ENCODE measurements around the gene SLC41A1. TPM values are rescaled to one million over a fixed set of nuclear protein-coding genes. Genes with fewer than 3 reads are reported as not detected.
"Not testable (repeated sequence)": the region's sequence is repeated elsewhere in the genome, so short reads cannot be mapped to it uniquely, and the experiment has no call there.

SLC41A1 gene
- total RNA-seq, 1 donor from 2014 or later: 22.4 TPM

DNA sequence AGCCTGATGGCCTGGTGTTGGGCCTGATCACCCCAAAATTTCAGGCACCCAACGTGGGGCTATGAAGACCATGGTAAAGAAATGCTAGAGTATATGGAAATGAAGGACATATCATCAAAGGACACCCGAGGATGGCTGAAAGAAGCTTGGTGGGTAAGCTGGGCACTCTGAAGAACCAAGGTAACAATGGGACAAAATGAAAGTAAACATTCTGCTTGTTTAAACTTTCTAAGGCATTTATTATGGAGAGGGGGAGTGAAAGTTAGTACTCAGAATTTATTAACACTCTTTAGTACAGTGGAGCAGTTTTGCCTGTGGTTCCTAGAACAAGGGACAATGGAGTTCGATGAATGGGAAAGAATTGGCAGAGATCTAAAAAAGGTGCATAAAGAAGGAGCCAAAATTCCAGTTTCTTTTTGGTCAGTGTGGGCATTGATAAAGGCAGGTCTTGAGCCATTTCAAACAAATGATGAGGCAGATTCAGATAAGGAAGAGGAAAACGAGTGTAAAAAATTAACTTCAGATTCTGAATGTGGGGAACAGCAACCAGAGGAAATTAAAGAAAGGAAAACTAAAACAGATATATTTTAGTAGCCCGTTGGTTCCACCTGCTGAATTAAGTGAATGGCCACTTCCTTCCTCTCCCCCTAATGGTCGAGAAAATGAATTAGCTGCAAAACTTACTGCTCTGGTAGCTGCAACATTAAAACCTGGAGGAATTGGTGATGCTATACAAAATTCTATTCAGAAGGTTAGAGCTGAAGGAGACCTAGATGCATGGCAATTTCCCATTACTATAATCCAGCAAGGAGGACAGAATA lies 45.4 kb upstream of the SLC41A1 start:
- Histone ChIP-seq H3K9me3 (ENCODE audit: insufficient read depth, low read depth, low read length) (no peaks in the 10 kb centered on the region), H3K4me2 (ENCODE audit: low read length) (no peak overlapping the region), H3K27ac (ENCODE audit: low read depth, low read length) (no peak overlapping the region), H2AFZ (ENCODE audit: low read depth, low read length) (no peak overlapping the region), H3K4me3 (ENCODE audit: insufficient read depth, low read depth, low read length) (no peak overlapping the region), H4K20me1 (ENCODE audit: insufficient read depth, low read length) (no peaks in the 10 kb centered on the region), H3K79me2 (ENCODE audit: insufficient read depth, low read length) (no peaks in the 10 kb centered on the region), H3K4me1 (ENCODE audit: insufficient read depth, low read length) (no peaks in the 10 kb centered on the region), H3K9ac (ENCODE audit: low read length) (no peak overlapping the region), H3K27me3 (ENCODE audit: insufficient read depth, low read length) (peaks cover 2% of the 10 kb centered on the region), H3K36me3 (ENCODE audit: insufficient read depth, low read length) (no peaks in the 10 kb centered on the region)
- Mint-ChIP-seq H3K27ac (ENCODE audit: unreplicated experiment) (no peak overlapping the region), H3K4me1 (ENCODE audit: low read depth, unreplicated experiment) (no peaks in the 10 kb centered on the region), H3K9me3 (ENCODE audit: unreplicated experiment) (peaks cover 10% of the 10 kb centered on the region), H3K27me3 (ENCODE audit: low read depth, unreplicated experiment) (peaks cover 2% of the 10 kb centered on the region), H3K4me3 (ENCODE audit: unreplicated experiment) (no peak overlapping the region), H3K36me3 (ENCODE audit: low read depth, unreplicated experiment) (no peaks in the 10 kb centered on the region)
- TF ChIP-seq, protein P1, sequence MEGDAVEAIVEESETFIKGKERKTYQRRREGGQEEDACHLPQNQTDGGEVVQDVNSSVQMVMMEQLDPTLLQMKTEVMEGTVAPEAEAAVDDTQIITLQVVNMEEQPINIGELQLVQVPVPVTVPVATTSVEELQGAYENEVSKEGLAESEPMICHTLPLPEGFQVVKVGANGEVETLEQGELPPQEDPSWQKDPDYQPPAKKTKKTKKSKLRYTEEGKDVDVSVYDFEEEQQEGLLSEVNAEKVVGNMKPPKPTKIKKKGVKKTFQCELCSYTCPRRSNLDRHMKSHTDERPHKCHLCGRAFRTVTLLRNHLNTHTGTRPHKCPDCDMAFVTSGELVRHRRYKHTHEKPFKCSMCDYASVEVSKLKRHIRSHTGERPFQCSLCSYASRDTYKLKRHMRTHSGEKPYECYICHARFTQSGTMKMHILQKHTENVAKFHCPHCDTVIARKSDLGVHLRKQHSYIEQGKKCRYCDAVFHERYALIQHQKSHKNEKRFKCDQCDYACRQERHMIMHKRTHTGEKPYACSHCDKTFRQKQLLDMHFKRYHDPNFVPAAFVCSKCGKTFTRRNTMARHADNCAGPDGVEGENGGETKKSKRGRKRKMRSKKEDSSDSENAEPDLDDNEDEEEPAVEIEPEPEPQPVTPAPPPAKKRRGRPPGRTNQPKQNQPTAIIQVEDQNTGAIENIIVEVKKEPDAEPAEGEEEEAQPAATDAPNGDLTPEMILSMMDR (IDR thresholded peaks at IDR 0.05; ENCODE audit: insufficient read depth, low read depth, low read length): no peak
- no peak for TF ChIP-seq EZH2 (IDR thresholded peaks at IDR 0.05; ENCODE audit: insufficient read depth, low read length)
- FAIRE-seq: no peak
- no peak for DNase-seq (ENCODE audit: low read depth)

DNA sequence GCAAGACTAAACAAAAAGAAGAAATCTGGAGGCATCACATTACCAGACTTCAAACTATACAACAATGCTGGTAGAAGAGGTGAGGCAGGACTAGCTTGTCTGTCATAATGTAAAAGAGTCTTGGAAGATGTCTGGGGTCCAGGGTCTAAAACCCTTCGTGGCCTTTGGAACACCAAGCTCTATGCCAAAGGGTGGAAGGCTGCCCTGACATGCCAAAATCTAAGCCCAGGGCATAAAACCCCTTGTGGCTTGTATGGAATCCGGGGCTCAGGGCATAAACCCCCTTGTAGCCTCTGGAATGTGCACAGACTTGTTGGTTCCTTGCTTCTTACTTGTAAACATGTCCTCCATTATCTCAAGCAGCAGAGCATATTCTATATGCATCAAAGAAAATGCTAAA lies 44.5 kb upstream of the SLC41A1 start:
- not testable (repeated sequence) for H3K27ac ChIP-seq (ENCODE audit: low read depth, low read length); H4K20me1 ChIP-seq (ENCODE audit: insufficient read depth, low read length); H3K4me3 Mint-ChIP-seq (ENCODE audit: unreplicated experiment); H3K4me1 Mint-ChIP-seq (ENCODE audit: low read depth, unreplicated experiment); H3K27ac Mint-ChIP-seq (ENCODE audit: unreplicated experiment); H3K9me3 ChIP-seq (ENCODE audit: insufficient read depth, low read depth, low read length); H3K36me3 Mint-ChIP-seq (ENCODE audit: low read depth, unreplicated experiment); H3K9ac ChIP-seq (ENCODE audit: low read length); FAIRE-seq; H3K27me3 Mint-ChIP-seq (ENCODE audit: low read depth, unreplicated experiment); DNase-seq (ENCODE audit: low read depth); H3K4me3 ChIP-seq (ENCODE audit: insufficient read depth, low read depth, low read length); H3K4me2 ChIP-seq (ENCODE audit: low read length); H3K27me3 ChIP-seq (ENCODE audit: insufficient read depth, low read length); H3K9me3 Mint-ChIP-seq (ENCODE audit: unreplicated experiment); H2AFZ ChIP-seq (ENCODE audit: low read depth, low read length); H3K4me1 ChIP-seq (ENCODE audit: insufficient read depth, low read length); H3K79me2 ChIP-seq (ENCODE audit: insufficient read depth, low read length); H3K36me3 ChIP-seq (ENCODE audit: insufficient read depth, low read length)

DNA sequence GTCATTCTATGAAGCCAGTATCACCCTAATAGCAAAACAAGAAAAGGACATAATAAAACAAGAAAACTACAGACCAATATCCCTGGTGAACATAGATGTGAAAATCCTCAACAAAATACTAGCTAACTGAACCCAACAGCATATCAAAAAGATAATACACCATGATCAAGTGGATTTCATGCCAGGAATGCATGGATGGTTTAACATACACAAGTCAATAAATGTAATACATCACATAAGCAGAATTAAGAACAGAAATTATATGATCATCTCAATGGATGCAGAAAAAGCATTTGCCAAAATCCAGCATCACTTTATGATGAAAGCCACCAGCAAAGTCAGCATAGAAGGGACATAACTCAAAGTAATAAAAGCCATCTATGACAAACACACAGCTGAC lies 43.4 kb upstream of the SLC41A1 start:
- Mint-ChIP-seq H3K4me3 (ENCODE audit: unreplicated experiment) (no peak overlapping the region), H3K36me3 (ENCODE audit: low read depth, unreplicated experiment) (no peaks in the 10 kb centered on the region), H3K9me3 (ENCODE audit: unreplicated experiment) (peaks cover 10% of the 10 kb centered on the region), H3K27ac (ENCODE audit: unreplicated experiment) (no peak overlapping the region), H3K4me1 (ENCODE audit: low read depth, unreplicated experiment) (no peaks in the 10 kb centered on the region), H3K27me3 (ENCODE audit: low read depth, unreplicated experiment) (no peaks in the 10 kb centered on the region)
- TF ChIP-seq, protein P1 (IDR thresholded peaks at IDR 0.05; ENCODE audit: insufficient read depth, low read depth, low read length): no peak
- no peak for TF ChIP-seq EZH2 (IDR thresholded peaks at IDR 0.05; ENCODE audit: insufficient read depth, low read length)
- Histone ChIP-seq H2AFZ (ENCODE audit: low read depth, low read length) (no peak overlapping the region), H3K36me3 (ENCODE audit: insufficient read depth, low read length) (no peaks in the 10 kb centered on the region), H3K9me3 (ENCODE audit: insufficient read depth, low read depth, low read length) (no peaks in the 10 kb centered on the region), H3K27me3 (ENCODE audit: insufficient read depth, low read length) (no peaks in the 10 kb centered on the region), H3K9ac (ENCODE audit: low read length) (no peak overlapping the region), H3K4me3 (ENCODE audit: insufficient read depth, low read depth, low read length) (no peak overlapping the region), H4K20me1 (ENCODE audit: insufficient read depth, low read length) (no peaks in the 10 kb centered on the region), H3K4me1 (ENCODE audit: insufficient read depth, low read length) (no peaks in the 10 kb centered on the region), H3K79me2 (ENCODE audit: insufficient read depth, low read length) (no peaks in the 10 kb centered on the region), H3K4me2 (ENCODE audit: low read length) (no peak overlapping the region), H3K27ac (ENCODE audit: low read depth, low read length) (no peak overlapping the region)
- DNase-seq (ENCODE audit: low read depth) (no peak), FAIRE-seq (no peak)
